ENCODE results near the gene PSTPIP2.

- no peak for TF ChIP-seq POLR2A (IDR thresholded peaks at IDR 0.05)
- TF ChIP-seq CTCF (IDR thresholded peaks at IDR 0.05): no peak
Observed at GRCh38 chr18:46007165-46007564, 64.9 kb downstream of the PSTPIP2 start.

All from right lobe of liver (tissue), 4 donors.